Osteoblast (primary cell): ENCODE data around the gene SPTBN5. TPM values are rescaled to one million over a fixed set of nuclear protein-coding genes. Genes with fewer than 3 reads are reported as not detected.

Experiments
- DNase-seq: peaks from one replicate; pipeline ENCODE4 v3.0.0; 2011; ENCODE audit warnings: low spot score, mixed read lengths; ENCODE audit not compliant: insufficient read length; ENCODE audit errors: missing footprints
- H2AFZ ChIP-seq: 2 replicates; pipeline ENCODE4 v1.6.0; 2011; ENCODE audit warnings: mild to moderate bottlenecking, low read length
- H3K27ac ChIP-seq: 2 replicates; pipeline ENCODE4 v1.5.1; 2011; ENCODE audit warnings: mild to moderate bottlenecking, low read depth, low read length, moderate library complexity
- H3K27me3 ChIP-seq: 2 replicates; pipeline ENCODE4 v1.6.0; 2012; ENCODE audit warnings: mild to moderate bottlenecking, control low read depth, inconsistent platforms, low read length, moderate library complexity; ENCODE audit not compliant: insufficient read depth
- H3K36me3 ChIP-seq: 2 replicates; pipeline ENCODE4 v1.5.1; 2011; ENCODE audit warnings: mild to moderate bottlenecking, low read length, control low read depth, moderate library complexity; ENCODE audit not compliant: insufficient read depth
- H3K4me1 ChIP-seq: 2 replicates; pipeline ENCODE4 v1.5.1; 2011; ENCODE audit warnings: mild to moderate bottlenecking, low read length, control low read depth, moderate library complexity; ENCODE audit not compliant: insufficient read depth
- H3K4me2 ChIP-seq: 2 replicates; pipeline ENCODE4 v1.6.0; 2011; ENCODE audit warnings: mild to moderate bottlenecking, low read length; ENCODE audit not compliant: insufficient read depth
- H3K4me3 ChIP-seq: fragments of 200-600 bp; sonication (generic); 3 replicates; pipeline ENCODE4 v1.5.1; 2012; ENCODE audit warnings: mild to moderate bottlenecking, low read length, inconsistent platforms; ENCODE audit not compliant: insufficient read depth
- H3K79me2 ChIP-seq: 2 replicates; pipeline ENCODE4 v1.6.0; 2012; ENCODE audit warnings: mild to moderate bottlenecking, low read length, control low read depth, inconsistent platforms; ENCODE audit not compliant: insufficient read depth
- H3K9me3 ChIP-seq: 2 replicates; pipeline ENCODE4 v1.5.1; 2011; ENCODE audit warnings: low read depth, low read length, control low read depth
- H4K20me1 ChIP-seq: 2 replicates; pipeline ENCODE4 v1.6.0; 2012; ENCODE audit warnings: mild to moderate bottlenecking, low read length, control low read depth; ENCODE audit not compliant: insufficient read depth
- total RNA-seq: library from RNA; depleted of rRNA; stranded (reverse); fragments of >200 nt; gene quantifications from 2 replicates; pipeline ENCODE4 v1.2.3, GENCODE V29; 2012
- TF ChIP-seq, protein P1 (sequence below): IDR thresholded peaks from 2 replicates; pipeline ENCODE4 v1.5.1; 2011; ENCODE audit warnings: mild to moderate bottlenecking, low read depth, low read length, moderate library complexity; ENCODE audit errors: extremely low read depth

The SPTBN5 gene
- total RNA-seq, 1 donor: 0.36 TPM

DNA sequence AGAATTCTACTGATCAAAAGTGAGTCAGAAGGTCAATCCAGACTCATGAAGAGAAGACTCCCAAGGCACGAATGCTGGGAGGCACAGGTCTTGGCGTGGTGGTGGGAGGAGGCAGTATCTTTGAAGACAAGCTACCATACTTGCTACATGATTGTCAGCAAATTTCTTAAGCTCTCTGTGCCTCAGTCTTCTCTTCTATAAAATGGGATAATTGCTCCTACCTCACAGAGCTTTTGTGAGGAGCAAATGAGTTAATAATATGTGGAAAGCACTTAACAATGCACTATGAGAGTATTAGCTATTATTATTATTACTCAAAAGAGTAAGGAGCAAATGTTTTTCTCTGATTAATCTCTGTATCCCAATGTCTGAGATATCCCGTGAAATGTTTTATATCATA, 42.3 kb upstream of the SPTBN5 start:
- TF ChIP-seq, protein P1, sequence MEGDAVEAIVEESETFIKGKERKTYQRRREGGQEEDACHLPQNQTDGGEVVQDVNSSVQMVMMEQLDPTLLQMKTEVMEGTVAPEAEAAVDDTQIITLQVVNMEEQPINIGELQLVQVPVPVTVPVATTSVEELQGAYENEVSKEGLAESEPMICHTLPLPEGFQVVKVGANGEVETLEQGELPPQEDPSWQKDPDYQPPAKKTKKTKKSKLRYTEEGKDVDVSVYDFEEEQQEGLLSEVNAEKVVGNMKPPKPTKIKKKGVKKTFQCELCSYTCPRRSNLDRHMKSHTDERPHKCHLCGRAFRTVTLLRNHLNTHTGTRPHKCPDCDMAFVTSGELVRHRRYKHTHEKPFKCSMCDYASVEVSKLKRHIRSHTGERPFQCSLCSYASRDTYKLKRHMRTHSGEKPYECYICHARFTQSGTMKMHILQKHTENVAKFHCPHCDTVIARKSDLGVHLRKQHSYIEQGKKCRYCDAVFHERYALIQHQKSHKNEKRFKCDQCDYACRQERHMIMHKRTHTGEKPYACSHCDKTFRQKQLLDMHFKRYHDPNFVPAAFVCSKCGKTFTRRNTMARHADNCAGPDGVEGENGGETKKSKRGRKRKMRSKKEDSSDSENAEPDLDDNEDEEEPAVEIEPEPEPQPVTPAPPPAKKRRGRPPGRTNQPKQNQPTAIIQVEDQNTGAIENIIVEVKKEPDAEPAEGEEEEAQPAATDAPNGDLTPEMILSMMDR: no peak
- no peak overlapping the region for H3K4me3 ChIP-seq

DNA sequence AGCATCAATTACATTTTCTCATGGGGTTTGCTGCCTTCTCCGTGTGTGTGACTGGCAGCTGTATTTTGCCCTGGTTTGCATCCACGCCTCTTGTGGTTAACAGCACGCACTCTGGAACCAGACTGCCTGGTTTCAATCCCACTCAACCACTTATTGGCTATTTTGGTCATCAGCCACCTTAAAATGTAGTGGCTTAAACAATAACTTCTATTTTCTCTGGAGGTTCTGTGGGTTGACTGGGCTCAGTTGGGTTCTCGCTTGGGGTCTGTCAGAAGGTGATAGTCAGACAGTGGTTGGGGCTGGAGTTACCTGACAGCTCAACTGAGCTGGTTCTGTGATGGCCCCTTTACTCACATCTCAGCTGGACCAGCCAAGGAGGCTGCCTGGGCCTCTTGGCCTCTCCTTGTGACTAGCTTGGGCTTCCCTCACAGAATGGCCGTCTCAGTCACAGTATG, 41.7 kb upstream of the SPTBN5 start:
- no peak overlapping the region for H2AFZ ChIP-seq
- no peak overlapping the region for H3K27ac ChIP-seq
- no peak for DNase-seq
- peaks cover 36% of the 10 kb centered on the region for H3K4me1 ChIP-seq
- peaks cover 12% of the 10 kb centered on the region for H3K79me2 ChIP-seq
- TF ChIP-seq, protein P1: no peak
- peaks cover 4% of the 10 kb centered on the region for H4K20me1 ChIP-seq
- no peaks in the 10 kb centered on the region for H3K9me3 ChIP-seq
- H3K4me3 ChIP-seq: no peak overlapping the region
- H3K27me3 ChIP-seq: no peaks in the 10 kb centered on the region
- no peak overlapping the region for H3K4me2 ChIP-seq
- H3K36me3 ChIP-seq: peaks cover 4% of the 10 kb centered on the region

More for the DNA sequence above, 42.3 kb upstream of the SPTBN5 start:
- H4K20me1 ChIP-seq: peaks cover 4% of the 10 kb centered on the region
- DNase-seq: no peak
- H3K4me1 ChIP-seq: peaks cover 36% of the 10 kb centered on the region
- no peaks in the 10 kb centered on the region for H3K9me3 ChIP-seq
- no peak overlapping the region for H3K27ac ChIP-seq
- peaks cover 12% of the 10 kb centered on the region for H3K79me2 ChIP-seq
- H3K36me3 ChIP-seq: peaks cover 4% of the 10 kb centered on the region
- no peak overlapping the region for H3K4me2 ChIP-seq
- no peak overlapping the region for H2AFZ ChIP-seq
- no peaks in the 10 kb centered on the region for H3K27me3 ChIP-seq

DNA sequence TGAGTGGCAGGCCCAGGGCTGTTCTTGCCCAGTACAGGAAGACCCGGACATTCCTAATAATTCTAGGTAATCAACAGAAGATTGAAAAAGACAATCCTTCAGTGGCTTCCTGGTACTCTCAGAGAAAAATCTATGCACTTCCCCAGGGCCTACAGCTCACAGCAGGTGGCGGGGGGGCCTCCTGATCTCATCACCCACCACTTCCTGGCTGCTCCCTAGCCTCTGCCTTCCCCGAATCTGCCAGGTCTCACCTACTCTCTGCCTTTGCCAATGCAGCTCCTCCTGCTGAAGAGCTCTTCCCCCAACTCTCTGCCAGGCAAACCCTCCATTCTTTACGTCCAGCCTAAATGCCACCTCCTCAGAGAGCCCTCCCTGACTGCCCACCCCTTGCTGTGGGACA, 41.0 kb upstream of the SPTBN5 start:
- no peak for DNase-seq
- H3K9me3 ChIP-seq: no peaks in the 10 kb centered on the region
- no peak overlapping the region for H3K4me2 ChIP-seq
- H3K4me3 ChIP-seq: no peak overlapping the region
- H2AFZ ChIP-seq: no peak overlapping the region
- no peaks in the 10 kb centered on the region for H3K27me3 ChIP-seq
- H3K79me2 ChIP-seq: peaks cover 12% of the 10 kb centered on the region
- TF ChIP-seq, protein P1: no peak
- H3K27ac ChIP-seq: no peak overlapping the region
- peaks cover 6% of the 10 kb centered on the region for H4K20me1 ChIP-seq
- peaks cover under 1% of the 10 kb centered on the region for H3K36me3 ChIP-seq
- peaks cover 36% of the 10 kb centered on the region for H3K4me1 ChIP-seq

DNA sequence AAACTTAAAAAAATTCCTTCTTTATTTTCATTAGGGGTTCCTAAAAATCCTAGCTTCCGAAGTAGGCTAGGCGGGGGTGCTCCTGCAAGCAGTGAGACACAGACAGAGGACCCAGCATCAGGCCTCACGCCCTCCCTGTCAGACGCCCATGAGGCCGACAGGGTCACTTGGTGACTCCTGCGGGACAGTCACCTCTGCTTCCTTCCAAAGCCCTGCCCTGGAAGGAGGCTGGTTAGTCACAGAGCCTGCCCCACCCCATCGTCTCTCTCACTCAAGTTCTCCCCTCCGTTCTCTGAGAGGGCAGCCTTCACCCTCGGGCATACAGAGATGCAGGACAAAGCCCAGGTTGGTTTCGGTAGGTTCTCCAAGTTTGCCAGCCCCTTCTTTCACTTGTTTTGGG, 39.9 kb upstream of the SPTBN5 start:
- Histone ChIP-seq H4K20me1 (peaks cover 8% of the 10 kb centered on the region), H3K79me2 (peaks cover 15% of the 10 kb centered on the region), H3K27ac (no peak overlapping the region), H3K36me3 (no peaks in the 10 kb centered on the region), H3K9me3 (no peaks in the 10 kb centered on the region), H3K27me3 (no peaks in the 10 kb centered on the region), H3K4me2 (no peak overlapping the region), H3K4me1 (peaks cover 47% of the 10 kb centered on the region), H2AFZ (no peak overlapping the region), H3K4me3 (no peak overlapping the region)
- DNase-seq: no peak
- TF ChIP-seq, protein P1: no peak
